DMS 273 treated with DMSO at 0.1 percent for 48 hours (cell line): ENCODE results near the gene SH2D7.
A peak's percentile ranks its signal among the peaks of the same experiment; 100 is the strongest.

ENCODE experiments used
- DNase-seq: peaks from one replicate; lab custom pipeline; 2025; lab: John Stamatoyannopoulos, UW

Gene SH2D7

GRCh38 chr15:78061963-78062427 lies 30.4 kb upstream of the SH2D7 start:
- no peak for DNase-seq

- no peak for DNase-seq
Observed at GRCh38 chr15:78063217-78063616, 29.1 kb upstream of the SH2D7 start.

GRCh38 chr15:78063970-78064385 lies 28.4 kb upstream of the SH2D7 start:
- DNase-seq: no peak

GRCh38 chr15:78064544-78064943 lies 27.8 kb upstream of the SH2D7 start:
- no peak for DNase-seq

GRCh38 chr15:78065284-78065872 lies 27.0 kb upstream of the SH2D7 start:
- no peak for DNase-seq

- DNase-seq: no peak
Observed at GRCh38 chr15:78065973-78066946, 26.1 kb upstream of the SH2D7 start.

- peak; percentile 90 for DNase-seq
Observed at GRCh38 chr15:78067328-78068228, 24.8 kb upstream of the SH2D7 start.

GRCh38 chr15:78069052-78069414 lies 23.3 kb upstream of the SH2D7 start:
- DNase-seq: no peak

GRCh38 chr15:78069462-78070029 lies 22.8 kb upstream of the SH2D7 start:
- DNase-seq: no peak

- DNase-seq: no peak
Observed at GRCh38 chr15:78070049-78070700, 22.2 kb upstream of the SH2D7 start.

GRCh38 chr15:78071383-78071782 lies 21.0 kb upstream of the SH2D7 start:
- no peak for DNase-seq

GRCh38 chr15:78072080-78072892 lies 20.1 kb upstream of the SH2D7 start:
- DNase-seq: no peak

- DNase-seq: no peak
Observed at GRCh38 chr15:78073046-78073787, 19.1 kb upstream of the SH2D7 start.

- DNase-seq: peak; percentile 45
Observed at GRCh38 chr15:78075490-78076230, 16.7 kb upstream of the SH2D7 start.

- DNase-seq: no peak
Observed at GRCh38 chr15:78076231-78077052, 15.9 kb upstream of the SH2D7 start.

- no peak for DNase-seq
Observed at GRCh38 chr15:78077053-78077870, 15.1 kb upstream of the SH2D7 start, which contains the start of gene TBC1D2B. Gene TBC1D2B, minus strand, starts transcription at chr15:78077711. Its CDS starts 59 bp downstream, at chr15:78077652.

GRCh38 chr15:78077871-78078210 lies 14.5 kb upstream of the SH2D7 start:
- DNase-seq: no peak
